Uterus (tissue), 4 donors: Measurements from ENCODE around the gene GON4L. TPM values are rescaled to one million over a fixed set of nuclear protein-coding genes. Genes with fewer than 3 reads are reported as not detected.
"Not testable (repeated sequence)": the region's sequence is repeated elsewhere in the genome, so short reads cannot be mapped to it uniquely, and the experiment has no call there.

ENCODE experiments used
- DNase-seq, 2 donors: peaks; one replicate each; pipeline ENCODE4 v3.0.0-alpha.2; 2019 to 2020
- H3K27ac ChIP-seq, 2 donors: fragments of 200-600 bp; sonication (generic); 1 replicate in 1 of 2; 2 replicates in 1 of 2; pipeline ENCODE4 v1.5.1; 2016 to 2018
- H3K27me3 ChIP-seq, 2 donors: fragments of 200-600 bp; sonication (generic); one replicate each; pipeline ENCODE4 v1.5.1; 2018 to 2019; ENCODE audit warnings: control low read depth in 1 of 2
- H3K36me3 ChIP-seq, 2 donors: fragments of 200-600 bp; sonication (generic); one replicate each; pipeline ENCODE4 v1.5.1; 2019; ENCODE audit warnings: control low read depth in 1 of 2
- H3K4me1 ChIP-seq, 2 donors: fragments of 200-600 bp; sonication (generic); one replicate each; pipeline ENCODE4 v1.5.1; 2018 to 2019; ENCODE audit warnings: control low read depth in 1 of 2
- H3K4me3 ChIP-seq, 2 donors: fragments of 200-600 bp; sonication (generic); 1 replicate in 1 of 2; 2 replicates in 1 of 2; pipeline ENCODE4 v1.5.1; 2018 to 2019; ENCODE audit warnings: mild to moderate bottlenecking in 1 of 2
- H3K9me3 ChIP-seq, 2 donors: fragments of 200-600 bp; sonication (generic); one replicate each; pipeline ENCODE4 v1.5.1; 2019; ENCODE audit warnings: control low read depth in 1 of 2
- POLR2A ChIP-seq, 2 donors: fragments of 450-650 bp; IDR thresholded peaks; one replicate each; pipeline ENCODE4 v1.6.1; 2016; ENCODE audit warnings: antibody characterized with exemption in 2 of 2, mild to moderate bottlenecking in 1 of 2, moderate library complexity in 1 of 2
- intact Hi-C: fragments of 100-400 bp; cut with DNase I; formaldehyde crosslinking; loops from one replicate; pipeline ENCODE4 v1.15.1; 2023; ENCODE audit warnings: low total_unique reads
- total RNA-seq, 4 donors: library from RNA; depleted of rRNA in 3 of 4; stranded (reverse); fragments of >200 nt in 3 of 4; gene quantifications; one replicate each; pipeline versions ENCODE4 v1.1.0 to v1.2.4, GENCODE V29; 2014 to 2023
- TF ChIP-seq, protein P1 (sequence below), 4 experiments: fragments of 200-600 bp in 2 of 4; fragments of 450-650 bp in 2 of 4; sonication (generic) in 2 of 4; IDR thresholded peaks; one replicate each; pipeline ENCODE4 v1.5.1; 2016 to 2019; ENCODE audit warnings: antibody characterized with exemption in 4 of 4, mild to moderate bottlenecking in 2 of 4, moderate library complexity in 1 of 4
- donor health status: DM: yes; HTN: yes; CAD: no.

Gene GON4L
- total RNA-seq, 4 donors from 2014 or later, result 49.7 to 93.8 (median 51.9) TPM

DNA sequence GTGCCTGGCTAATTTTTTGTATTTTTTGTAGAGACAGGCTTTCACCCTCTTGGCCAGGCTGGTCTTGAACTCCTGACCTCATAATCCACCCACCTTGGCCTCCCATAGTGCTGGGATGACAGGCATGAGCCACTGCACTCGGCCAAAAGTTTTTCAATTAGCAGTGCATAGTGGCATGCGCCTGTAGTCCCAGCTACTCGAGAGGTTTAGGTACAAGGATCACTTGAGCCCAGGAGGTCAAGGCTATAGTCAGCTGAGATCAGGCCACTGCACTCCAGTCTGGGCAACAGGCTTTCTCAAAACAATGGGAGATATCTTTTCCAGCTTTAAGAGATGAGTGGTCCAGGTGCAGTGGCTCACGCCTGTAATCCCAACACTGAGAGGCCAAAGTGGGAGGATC is 137.3 kb downstream of the GON4L start:
- no peaks in the 10 kb centered on the region for H3K9me3 ChIP-seq
- H3K4me1 ChIP-seq, result no peaks in the 10 kb centered on the region
- no peaks in the 10 kb centered on the region for H3K36me3 ChIP-seq
- intact Hi-C loops, result no loop called here
- TF ChIP-seq, protein P1, sequence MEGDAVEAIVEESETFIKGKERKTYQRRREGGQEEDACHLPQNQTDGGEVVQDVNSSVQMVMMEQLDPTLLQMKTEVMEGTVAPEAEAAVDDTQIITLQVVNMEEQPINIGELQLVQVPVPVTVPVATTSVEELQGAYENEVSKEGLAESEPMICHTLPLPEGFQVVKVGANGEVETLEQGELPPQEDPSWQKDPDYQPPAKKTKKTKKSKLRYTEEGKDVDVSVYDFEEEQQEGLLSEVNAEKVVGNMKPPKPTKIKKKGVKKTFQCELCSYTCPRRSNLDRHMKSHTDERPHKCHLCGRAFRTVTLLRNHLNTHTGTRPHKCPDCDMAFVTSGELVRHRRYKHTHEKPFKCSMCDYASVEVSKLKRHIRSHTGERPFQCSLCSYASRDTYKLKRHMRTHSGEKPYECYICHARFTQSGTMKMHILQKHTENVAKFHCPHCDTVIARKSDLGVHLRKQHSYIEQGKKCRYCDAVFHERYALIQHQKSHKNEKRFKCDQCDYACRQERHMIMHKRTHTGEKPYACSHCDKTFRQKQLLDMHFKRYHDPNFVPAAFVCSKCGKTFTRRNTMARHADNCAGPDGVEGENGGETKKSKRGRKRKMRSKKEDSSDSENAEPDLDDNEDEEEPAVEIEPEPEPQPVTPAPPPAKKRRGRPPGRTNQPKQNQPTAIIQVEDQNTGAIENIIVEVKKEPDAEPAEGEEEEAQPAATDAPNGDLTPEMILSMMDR (IDR thresholded peaks at IDR 0.05), result no peak
- TF ChIP-seq POLR2A (IDR thresholded peaks at IDR 0.05), result no peak
- DNase-seq, result no peak
- no peaks in the 10 kb centered on the region for H3K27me3 ChIP-seq
- H3K4me3 ChIP-seq, result no peak overlapping the region
- H3K27ac ChIP-seq, result no peak overlapping the region

DNA sequence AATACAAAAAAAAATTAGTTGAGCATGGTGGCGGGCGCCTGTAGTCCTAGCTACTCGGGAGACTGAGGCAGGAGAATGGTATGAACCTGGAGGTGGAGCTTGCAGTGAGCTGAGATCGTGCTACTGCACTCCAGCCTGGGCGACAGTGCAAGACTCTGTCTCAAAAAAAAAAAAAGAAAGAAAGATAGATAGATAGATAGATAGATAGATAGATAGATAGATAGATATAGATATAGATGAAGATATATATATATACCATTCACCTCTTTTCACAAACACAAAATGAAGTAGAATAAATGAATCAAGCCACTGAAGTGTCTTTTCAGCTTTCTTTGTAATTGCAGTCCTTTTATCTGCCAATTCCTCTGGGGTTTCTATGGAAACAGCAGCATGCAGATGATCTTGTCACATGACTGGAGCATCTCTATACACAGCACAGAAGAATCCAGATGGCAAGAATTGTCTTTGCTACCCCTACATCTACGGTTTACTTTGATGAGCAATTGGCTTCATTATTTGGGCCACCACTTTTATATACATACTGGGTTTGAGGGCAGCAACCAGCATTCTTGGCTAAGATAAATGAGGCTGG is 138.4 kb downstream of the GON4L start:
- intact Hi-C loops, H3K27me3 ChIP-seq, H3K36me3 ChIP-seq: not testable (repeated sequence)

DNA sequence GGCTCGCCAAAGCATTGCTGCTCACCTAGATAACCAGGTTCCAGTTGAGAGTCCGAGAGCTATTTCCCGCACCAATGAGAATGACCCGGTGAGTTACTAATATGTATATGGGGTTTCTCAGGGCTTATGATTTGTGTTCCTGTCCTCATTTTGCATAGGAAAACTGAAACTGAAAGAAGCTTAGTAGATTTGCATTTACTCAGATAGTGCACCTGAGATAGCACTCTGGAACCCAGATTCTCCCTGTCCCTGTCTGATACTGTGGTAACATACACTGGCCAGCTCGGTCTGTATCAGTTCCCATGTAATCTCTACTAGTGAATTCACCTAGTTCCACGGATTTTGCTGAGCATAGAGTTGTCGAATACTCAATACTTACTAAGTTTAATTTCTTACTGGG is 140.0 kb downstream of the GON4L start:
- Histone ChIP-seq H3K4me1 (no peaks in the 10 kb centered on the region), H3K4me3 (no peak overlapping the region), H3K36me3 (no peaks in the 10 kb centered on the region), H3K27ac (no peak overlapping the region), H3K9me3 (no peaks in the 10 kb centered on the region), H3K27me3 (no peaks in the 10 kb centered on the region)
- TF ChIP-seq POLR2A (IDR thresholded peaks at IDR 0.05), result no peak
- TF ChIP-seq, protein P1 (IDR thresholded peaks at IDR 0.05), result no peak
- intact Hi-C loops, result no loop called here
- DNase-seq, result no peak

More for the DNA sequence above, 138.4 kb downstream of the GON4L start:
- not testable (repeated sequence) for H3K4me1 ChIP-seq, H3K27ac ChIP-seq, H3K4me3 ChIP-seq, DNase-seq, H3K9me3 ChIP-seq

DNA sequence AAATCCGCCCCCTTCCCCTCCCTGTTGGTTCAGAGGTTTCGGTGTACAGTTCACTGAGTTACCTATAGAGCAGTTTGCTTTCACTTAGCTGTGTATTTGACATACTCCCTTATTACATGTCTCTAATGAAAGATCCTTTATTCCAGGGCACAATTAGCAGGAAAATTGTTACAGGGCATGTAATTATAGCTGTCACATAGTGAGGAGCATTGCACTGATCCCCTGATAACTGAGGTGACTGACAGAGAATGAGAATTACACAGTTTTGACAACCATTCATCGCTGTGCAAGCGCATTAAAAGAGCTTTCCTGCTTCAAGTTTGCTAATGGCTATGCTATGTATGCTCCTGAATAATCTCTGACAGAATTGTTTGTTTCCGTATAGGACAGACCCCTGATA is 141.2 kb downstream of the GON4L start:
- Histone ChIP-seq H3K27me3 (no peaks in the 10 kb centered on the region), H3K36me3 (no peaks in the 10 kb centered on the region), H3K27ac (no peak overlapping the region), H3K4me1 (no peaks in the 10 kb centered on the region), H3K4me3 (no peak overlapping the region), H3K9me3 (no peaks in the 10 kb centered on the region)
- intact Hi-C loops, result no loop called here
- no peak for TF ChIP-seq POLR2A (IDR thresholded peaks at IDR 0.05)
- TF ChIP-seq, protein P1 (IDR thresholded peaks at IDR 0.05), result no peak
- no peak for DNase-seq

DNA sequence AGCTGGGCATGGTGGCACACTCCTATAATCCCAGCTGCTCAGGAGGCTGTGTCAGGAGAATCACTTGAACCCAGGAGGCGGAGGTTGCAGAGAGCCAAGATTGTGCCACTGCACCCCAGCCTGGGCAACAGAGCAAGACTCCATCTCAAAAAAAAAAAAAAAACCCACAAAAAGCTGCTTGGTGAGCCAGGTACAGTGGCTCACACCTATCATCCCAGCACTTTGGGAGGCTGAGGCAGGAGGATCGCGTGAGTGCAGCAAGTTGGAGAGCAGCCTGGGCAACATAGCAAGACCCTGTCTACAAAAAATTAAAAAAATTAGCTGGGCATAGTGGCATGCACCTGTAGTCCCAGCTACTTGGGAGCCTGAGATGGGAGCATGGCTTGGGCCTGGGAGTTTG is 142.0 kb downstream of the GON4L start:
- H3K27me3 ChIP-seq, H3K27ac ChIP-seq, intact Hi-C loops, H3K4me3 ChIP-seq, H3K9me3 ChIP-seq, DNase-seq, H3K4me1 ChIP-seq, H3K36me3 ChIP-seq: not testable (repeated sequence)

DNA sequence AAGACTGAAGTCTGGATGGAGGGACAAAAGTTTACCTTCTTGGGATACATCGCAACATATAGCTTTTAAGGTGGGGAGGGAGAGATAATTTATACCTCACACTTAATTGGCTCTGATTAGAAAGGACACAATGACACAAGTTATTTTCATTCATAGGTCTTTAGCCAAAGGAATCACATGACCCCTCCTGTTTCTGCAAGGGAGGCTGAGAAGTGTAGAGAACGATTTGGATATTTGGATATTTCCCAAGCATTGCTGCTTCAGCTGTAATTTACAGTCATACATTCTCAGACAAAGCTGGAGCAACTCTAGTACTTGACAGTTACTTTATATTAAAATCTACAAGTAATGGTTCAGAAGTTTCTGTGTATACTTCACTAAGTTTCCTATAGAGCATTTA is 143.9 kb downstream of the GON4L start:
- H3K4me1 ChIP-seq, result no peaks in the 10 kb centered on the region
- no peaks in the 10 kb centered on the region for H3K27me3 ChIP-seq
- no peaks in the 10 kb centered on the region for H3K36me3 ChIP-seq
- no peaks in the 10 kb centered on the region for H3K9me3 ChIP-seq
- TF ChIP-seq, protein P1 (IDR thresholded peaks at IDR 0.05), result no peak
- no peak for TF ChIP-seq POLR2A (IDR thresholded peaks at IDR 0.05)
- no peak overlapping the region for H3K4me3 ChIP-seq
- H3K27ac ChIP-seq, result no peak overlapping the region
- intact Hi-C loops, result no loop called here
- DNase-seq, result no peak

DNA sequence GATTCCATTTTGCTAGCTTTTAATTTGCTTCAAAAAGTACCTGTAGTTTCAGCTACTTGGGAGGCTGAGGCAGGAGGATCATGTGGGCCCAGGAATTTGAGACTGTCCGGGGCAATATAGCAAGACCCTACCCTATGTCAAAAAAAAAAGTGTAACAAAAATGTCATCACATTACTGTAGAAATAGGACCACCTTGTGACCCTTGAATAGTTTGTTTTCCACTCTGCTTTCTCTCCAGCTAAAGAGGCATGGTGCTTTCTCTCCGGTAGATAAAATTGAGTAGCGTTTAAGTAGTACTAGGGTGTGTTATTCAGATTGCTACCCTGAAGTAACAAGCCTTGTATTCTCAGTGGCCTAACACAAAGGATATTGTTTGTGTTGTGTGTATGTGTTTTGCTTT is 144.4 kb downstream of the GON4L start:
- DNase-seq, H3K27me3 ChIP-seq, intact Hi-C loops, H3K9me3 ChIP-seq, H3K36me3 ChIP-seq, H3K27ac ChIP-seq, H3K4me3 ChIP-seq, H3K4me1 ChIP-seq: not testable (repeated sequence)

DNA sequence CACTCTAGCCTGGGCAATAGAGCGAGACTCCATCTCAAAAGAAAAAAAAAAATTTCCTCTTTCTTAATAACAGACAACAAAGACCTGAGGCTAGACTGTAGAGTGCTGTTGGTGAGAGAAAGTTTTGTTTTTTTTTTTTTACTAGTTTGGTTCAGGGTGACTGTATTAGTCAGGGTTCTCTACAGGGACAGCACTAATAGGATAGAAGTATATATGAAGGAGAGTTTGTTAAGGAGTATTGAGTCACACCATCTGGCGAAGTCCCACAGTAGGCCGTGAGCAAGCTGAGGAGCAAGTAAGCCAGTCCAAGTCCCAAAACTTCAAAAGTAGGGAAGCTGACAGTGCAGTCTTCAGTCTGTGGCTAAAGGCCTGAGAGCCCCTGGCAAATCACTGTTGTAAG is 145.6 kb downstream of the GON4L start:
- intact Hi-C loops, H3K27ac ChIP-seq, H3K9me3 ChIP-seq, H3K36me3 ChIP-seq, H3K4me1 ChIP-seq, H3K27me3 ChIP-seq, H3K4me3 ChIP-seq, DNase-seq: not testable (repeated sequence)
